PFSK-1 (cell line): ENCODE results near the gene COPZ2.

Experiments used
- FOXP2 ChIP-seq: optimal IDR thresholded peaks from 2 replicates; pipeline ENCODE3; 2011; ENCODE audit warnings: borderline replicate concordance, control low read depth, inconsistent platforms; ENCODE audit not compliant: insufficient read depth; ENCODE audit errors: extremely low read length, extremely low read depth
- POLR2AphosphoS5 ChIP-seq: IDR thresholded peaks from 2 replicates; pipeline ENCODE4 v1.6.1; 2012; ENCODE audit warnings: low read depth, mild to moderate bottlenecking, control low read depth, low read length, moderate library complexity
- SIN3A ChIP-seq: IDR thresholded peaks from 2 replicates; pipeline ENCODE4 v1.6.1; 2012; ENCODE audit warnings: mild to moderate bottlenecking, low read length, moderate library complexity, borderline replicate concordance; ENCODE audit not compliant: insufficient read depth
- TAF1 ChIP-seq: IDR thresholded peaks from 2 replicates; pipeline ENCODE4 v1.6.1; 2012; ENCODE audit warnings: low read length, control low read depth, borderline replicate concordance; ENCODE audit not compliant: insufficient read depth
- TF ChIP-seq, protein P1 (sequence below), 2 experiments: IDR thresholded peaks; 2 replicates each; pipeline versions ENCODE4 v1.6.1 to v1.8.0; 2011 to 2012; ENCODE audit warnings: low read depth in 2 of 2, low read length in 2 of 2, control low read depth in 1 of 2, inconsistent platforms in 1 of 2, mild to moderate bottlenecking in 1 of 2, moderate library complexity in 1 of 2; ENCODE audit not compliant: insufficient read depth in 1 of 2

COPZ2 gene

DNA sequence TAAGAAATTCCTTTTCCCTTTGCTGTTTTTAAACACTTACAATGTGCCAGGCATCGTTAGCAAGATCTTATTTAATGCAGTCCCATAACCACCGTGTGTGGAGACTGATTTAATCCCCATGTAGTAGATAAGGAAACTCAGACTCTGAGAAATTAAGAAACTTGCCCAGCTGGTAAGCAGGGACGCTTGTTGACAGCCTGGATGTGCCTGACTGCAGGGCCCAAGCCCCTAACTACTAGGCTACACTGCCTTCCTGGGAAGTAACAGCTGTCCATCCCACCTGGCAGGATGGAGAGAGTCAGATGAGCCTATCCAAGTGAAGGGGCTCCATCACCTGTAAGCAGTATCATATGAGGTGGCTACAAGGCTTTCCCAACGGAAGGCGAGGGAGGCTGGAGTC lies 43.6 kb downstream of the COPZ2 start:
- TF ChIP-seq SIN3A: no peak
- no peak for TF ChIP-seq TAF1
- TF ChIP-seq, protein P1, sequence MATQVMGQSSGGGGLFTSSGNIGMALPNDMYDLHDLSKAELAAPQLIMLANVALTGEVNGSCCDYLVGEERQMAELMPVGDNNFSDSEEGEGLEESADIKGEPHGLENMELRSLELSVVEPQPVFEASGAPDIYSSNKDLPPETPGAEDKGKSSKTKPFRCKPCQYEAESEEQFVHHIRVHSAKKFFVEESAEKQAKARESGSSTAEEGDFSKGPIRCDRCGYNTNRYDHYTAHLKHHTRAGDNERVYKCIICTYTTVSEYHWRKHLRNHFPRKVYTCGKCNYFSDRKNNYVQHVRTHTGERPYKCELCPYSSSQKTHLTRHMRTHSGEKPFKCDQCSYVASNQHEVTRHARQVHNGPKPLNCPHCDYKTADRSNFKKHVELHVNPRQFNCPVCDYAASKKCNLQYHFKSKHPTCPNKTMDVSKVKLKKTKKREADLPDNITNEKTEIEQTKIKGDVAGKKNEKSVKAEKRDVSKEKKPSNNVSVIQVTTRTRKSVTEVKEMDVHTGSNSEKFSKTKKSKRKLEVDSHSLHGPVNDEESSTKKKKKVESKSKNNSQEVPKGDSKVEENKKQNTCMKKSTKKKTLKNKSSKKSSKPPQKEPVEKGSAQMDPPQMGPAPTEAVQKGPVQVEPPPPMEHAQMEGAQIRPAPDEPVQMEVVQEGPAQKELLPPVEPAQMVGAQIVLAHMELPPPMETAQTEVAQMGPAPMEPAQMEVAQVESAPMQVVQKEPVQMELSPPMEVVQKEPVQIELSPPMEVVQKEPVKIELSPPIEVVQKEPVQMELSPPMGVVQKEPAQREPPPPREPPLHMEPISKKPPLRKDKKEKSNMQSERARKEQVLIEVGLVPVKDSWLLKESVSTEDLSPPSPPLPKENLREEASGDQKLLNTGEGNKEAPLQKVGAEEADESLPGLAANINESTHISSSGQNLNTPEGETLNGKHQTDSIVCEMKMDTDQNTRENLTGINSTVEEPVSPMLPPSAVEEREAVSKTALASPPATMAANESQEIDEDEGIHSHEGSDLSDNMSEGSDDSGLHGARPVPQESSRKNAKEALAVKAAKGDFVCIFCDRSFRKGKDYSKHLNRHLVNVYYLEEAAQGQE (IDR thresholded peaks at IDR 0.05; ENCODE audit: insufficient read depth in 1 of 2, low read depth in 2 of 2, low read length in 2 of 2): no peak
- no peak for TF ChIP-seq FOXP2
- TF ChIP-seq POLR2AphosphoS5: no peak

DNA sequence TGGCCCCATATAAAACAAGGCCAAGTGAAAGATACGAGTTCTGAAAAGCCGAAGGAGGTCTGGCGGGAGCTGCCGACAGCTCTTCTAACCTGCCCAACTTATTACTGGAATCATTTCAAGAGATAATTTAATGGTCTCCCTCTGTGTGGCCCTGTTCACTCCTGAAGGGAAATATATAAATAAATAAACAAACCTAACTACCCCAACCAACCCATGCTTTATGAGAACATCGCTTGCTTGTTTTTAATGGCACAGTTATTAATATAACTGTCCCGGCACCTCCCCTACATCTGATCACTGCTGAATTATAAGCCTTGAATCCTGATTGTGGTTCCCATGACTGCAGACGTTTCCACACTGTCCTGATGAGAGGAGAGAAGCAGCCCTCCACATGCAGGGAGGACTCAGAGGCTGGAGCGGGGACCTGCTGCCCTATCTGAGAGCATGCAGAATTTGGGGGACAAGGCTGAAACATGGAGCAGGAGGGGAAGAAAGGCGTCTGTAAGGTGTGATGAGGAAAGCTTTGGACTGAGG lies 44.5 kb downstream of the COPZ2 start:
- TF ChIP-seq, protein P1 (IDR thresholded peaks at IDR 0.05; ENCODE audit: insufficient read depth in 1 of 2, low read depth in 2 of 2, low read length in 2 of 2): no peak
- TF ChIP-seq TAF1: no peak
- TF ChIP-seq SIN3A: no peak
- TF ChIP-seq POLR2AphosphoS5: no peak
- no peak for TF ChIP-seq FOXP2

DNA sequence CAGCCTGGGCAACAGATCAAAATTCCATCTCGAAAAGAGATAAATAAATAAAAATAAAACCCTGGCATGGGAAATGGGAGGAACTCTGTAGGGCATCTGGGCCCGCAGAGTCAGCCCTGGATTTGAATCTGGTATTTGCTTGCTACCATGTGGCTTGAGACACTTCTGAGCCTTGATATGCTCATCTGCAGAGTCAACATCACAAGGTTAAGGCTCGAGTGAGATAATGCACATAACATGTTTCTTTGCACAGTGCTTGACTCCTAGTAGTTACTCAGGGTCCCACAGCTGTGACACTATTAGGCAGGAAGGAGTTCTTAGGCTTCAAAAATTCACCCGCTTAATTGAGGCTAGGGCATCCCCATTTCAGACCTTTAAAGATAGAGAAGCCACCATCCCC lies 45.4 kb downstream of the COPZ2 start:
- TF ChIP-seq POLR2AphosphoS5 (no peak), TAF1 (no peak), SIN3A (no peak), FOXP2 (no peak)
- TF ChIP-seq, protein P1 (IDR thresholded peaks at IDR 0.05; ENCODE audit: insufficient read depth in 1 of 2, low read depth in 2 of 2, low read length in 2 of 2): no peak

DNA sequence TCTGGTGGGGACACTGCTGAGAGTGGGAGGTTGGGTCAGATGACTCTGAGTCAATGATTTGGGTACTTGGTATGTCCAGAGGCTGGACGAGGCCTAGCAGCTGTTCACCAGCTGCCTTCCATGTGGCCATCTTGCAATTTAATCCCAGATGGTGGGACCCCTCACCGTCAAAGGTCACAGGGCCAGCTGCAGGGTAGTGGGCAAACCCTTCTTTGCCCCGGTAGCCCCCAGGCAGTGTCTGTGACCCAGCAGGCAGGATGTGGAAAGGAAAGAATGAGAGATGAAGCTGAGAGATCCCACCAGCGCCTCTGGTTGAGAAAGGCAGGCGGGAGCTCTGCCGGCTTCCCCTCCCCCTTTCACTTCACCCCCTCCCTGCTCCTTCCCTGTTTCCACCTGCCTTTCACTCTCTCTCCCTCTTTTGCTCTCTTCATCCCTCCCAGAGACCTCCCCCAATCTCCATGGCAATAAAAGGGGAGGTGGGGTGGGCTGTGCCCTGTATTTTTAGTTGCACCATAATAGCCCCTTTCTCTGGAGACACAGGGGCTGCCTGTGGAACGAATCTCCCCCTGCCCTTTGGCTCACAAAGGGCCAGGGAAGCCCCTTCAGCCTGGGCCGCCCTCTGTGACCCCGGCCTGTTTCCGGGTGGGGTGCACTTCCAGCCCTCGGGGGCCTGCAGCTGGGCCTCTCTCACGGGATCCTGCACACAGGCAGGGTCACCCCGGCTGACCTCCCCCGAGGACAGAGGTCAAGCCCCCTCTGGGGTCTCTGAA lies 46.5 kb downstream of the COPZ2 start:
- TF ChIP-seq, protein P1 (IDR thresholded peaks at IDR 0.05; ENCODE audit: insufficient read depth in 1 of 2, low read depth in 2 of 2, low read length in 2 of 2): no peak
- TF ChIP-seq TAF1: no peak
- TF ChIP-seq SIN3A: no peak
- no peak for TF ChIP-seq POLR2AphosphoS5
- no peak for TF ChIP-seq FOXP2
